ENCODE measurements around the gene JAZF1. TPM values are rescaled to one million over a fixed set of nuclear protein-coding genes. Genes with fewer than 3 reads are reported as not detected.

The JAZF1 gene
- total and polyA plus RNA-seq, 7 donors, result 2.3 to 10.6 (median 5.3) TPM

DNA sequence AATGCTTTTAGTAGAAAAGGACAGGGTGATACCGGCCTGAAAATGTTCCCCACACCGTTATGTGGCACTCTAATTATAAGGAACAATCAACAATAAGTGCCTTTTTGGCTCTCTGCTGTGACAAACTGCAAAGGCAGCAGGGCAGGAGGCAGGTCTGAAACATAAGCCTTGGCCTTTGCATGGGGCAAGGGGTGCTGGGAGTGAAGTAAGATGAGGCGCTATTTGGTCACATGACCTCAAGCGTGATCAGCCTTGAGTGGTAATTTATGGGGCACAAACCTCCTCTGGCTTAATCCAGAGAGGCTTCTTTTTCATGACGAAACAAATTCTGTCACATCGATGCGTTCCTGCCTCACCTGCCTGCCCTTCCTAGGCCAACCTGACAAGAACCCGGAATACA, 237.9 kb downstream of the JAZF1 start:
- Histone ChIP-seq H3K4me1 (peaks cover 29% of the 10 kb centered on the region), H3K27me3 (ENCODE audit: insufficient read depth in 3 of 3, low read length in 2 of 3) (no peaks in the 10 kb centered on the region), H3K9me3 (no peaks in the 10 kb centered on the region), H3K27ac (peak overlapping the region; percentile 26), H3K36me3 (ENCODE audit: insufficient read depth in 1 of 2, low read depth in 1 of 2) (no peaks in the 10 kb centered on the region), H3K4me3 (no peak overlapping the region)
- DNase-seq (no peak), ATAC-seq (peak in 3 of 4 donors; percentile 57 to 82 (median 79))
- TF ChIP-seq, protein P1, sequence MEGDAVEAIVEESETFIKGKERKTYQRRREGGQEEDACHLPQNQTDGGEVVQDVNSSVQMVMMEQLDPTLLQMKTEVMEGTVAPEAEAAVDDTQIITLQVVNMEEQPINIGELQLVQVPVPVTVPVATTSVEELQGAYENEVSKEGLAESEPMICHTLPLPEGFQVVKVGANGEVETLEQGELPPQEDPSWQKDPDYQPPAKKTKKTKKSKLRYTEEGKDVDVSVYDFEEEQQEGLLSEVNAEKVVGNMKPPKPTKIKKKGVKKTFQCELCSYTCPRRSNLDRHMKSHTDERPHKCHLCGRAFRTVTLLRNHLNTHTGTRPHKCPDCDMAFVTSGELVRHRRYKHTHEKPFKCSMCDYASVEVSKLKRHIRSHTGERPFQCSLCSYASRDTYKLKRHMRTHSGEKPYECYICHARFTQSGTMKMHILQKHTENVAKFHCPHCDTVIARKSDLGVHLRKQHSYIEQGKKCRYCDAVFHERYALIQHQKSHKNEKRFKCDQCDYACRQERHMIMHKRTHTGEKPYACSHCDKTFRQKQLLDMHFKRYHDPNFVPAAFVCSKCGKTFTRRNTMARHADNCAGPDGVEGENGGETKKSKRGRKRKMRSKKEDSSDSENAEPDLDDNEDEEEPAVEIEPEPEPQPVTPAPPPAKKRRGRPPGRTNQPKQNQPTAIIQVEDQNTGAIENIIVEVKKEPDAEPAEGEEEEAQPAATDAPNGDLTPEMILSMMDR (IDR thresholded peaks at IDR 0.05), result no peak
- 62 to 88% (median 70%) methylated on average over 8 of the region's 8 CpGs for WGBS, 3 donors
- intact Hi-C loops (cut with DNase I), result no loop called here

DNA sequence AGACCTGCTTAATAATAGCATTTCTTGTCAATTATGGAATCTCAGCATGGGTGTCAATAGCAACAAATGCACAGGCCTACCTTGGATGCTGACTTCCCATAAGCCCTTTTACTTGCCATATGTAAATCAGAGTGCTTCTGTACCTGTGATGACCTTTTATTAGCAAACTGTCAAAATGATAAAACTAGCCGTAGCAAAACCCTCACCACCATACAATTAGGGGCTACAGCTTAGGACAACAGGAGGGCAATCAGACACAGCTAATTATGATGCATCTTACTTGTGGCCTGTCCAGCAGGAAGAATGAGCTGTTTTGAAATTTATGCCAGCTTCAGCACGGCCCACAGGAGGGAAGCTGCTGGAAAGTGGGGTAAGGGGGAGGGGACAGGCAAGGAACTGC, 239.1 kb downstream of the JAZF1 start:
- H3K36me3 ChIP-seq (ENCODE audit: insufficient read depth in 1 of 2, low read depth in 1 of 2), result no peaks in the 10 kb centered on the region
- ATAC-seq (no peak), DNase-seq (no peak)
- no peaks in the 10 kb centered on the region for H3K27me3 ChIP-seq (ENCODE audit: insufficient read depth in 3 of 3, low read length in 2 of 3)
- intact Hi-C loops (cut with DNase I), result no loop called here
- WGBS, 3 donors, result 57 to 93% (median 77%) methylated on average over 2 of the region's 2 CpGs
- H3K9me3 ChIP-seq, result no peaks in the 10 kb centered on the region
- no peak overlapping the region for H3K27ac ChIP-seq
- no peak overlapping the region for H3K4me3 ChIP-seq
- H3K4me1 ChIP-seq, result peaks cover 34% of the 10 kb centered on the region
- TF ChIP-seq, protein P1 (IDR thresholded peaks at IDR 0.05), result no peak

DNA sequence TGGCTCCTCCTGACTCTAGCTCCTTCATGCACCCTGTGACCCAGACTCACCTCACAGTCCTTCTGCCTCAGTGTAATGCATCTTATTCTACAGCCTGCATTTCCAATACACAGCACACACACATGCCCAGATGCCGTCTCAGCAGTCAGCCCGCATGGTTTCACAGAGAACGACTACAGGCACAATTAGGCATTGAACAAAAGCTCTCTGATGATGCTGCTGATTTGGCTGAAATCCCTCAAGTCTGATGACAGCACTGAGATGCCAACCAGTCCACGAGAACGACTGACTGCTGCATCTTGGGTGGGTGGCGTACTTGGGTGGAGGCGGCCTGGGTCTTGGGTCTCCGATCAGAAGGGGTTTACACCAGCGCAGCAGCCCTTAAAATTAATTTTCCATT, 240.3 kb downstream of the JAZF1 start:
- no peaks in the 10 kb centered on the region for H3K27me3 ChIP-seq (ENCODE audit: insufficient read depth in 3 of 3, low read length in 2 of 3)
- intact Hi-C loops (cut with DNase I), result no loop called here
- H3K36me3 ChIP-seq (ENCODE audit: insufficient read depth in 1 of 2, low read depth in 1 of 2), result no peaks in the 10 kb centered on the region
- H3K4me3 ChIP-seq, result no peak overlapping the region
- 81 to 93% (median 82%) methylated on average over 9 of the region's 9 CpGs for WGBS, 3 donors
- DNase-seq, result no peak
- no peak overlapping the region for H3K27ac ChIP-seq
- ATAC-seq, result no peak
- H3K9me3 ChIP-seq, result no peaks in the 10 kb centered on the region
- TF ChIP-seq, protein P1 (IDR thresholded peaks at IDR 0.05), result no peak
- H3K4me1 ChIP-seq, result peaks cover 31% of the 10 kb centered on the region

DNA sequence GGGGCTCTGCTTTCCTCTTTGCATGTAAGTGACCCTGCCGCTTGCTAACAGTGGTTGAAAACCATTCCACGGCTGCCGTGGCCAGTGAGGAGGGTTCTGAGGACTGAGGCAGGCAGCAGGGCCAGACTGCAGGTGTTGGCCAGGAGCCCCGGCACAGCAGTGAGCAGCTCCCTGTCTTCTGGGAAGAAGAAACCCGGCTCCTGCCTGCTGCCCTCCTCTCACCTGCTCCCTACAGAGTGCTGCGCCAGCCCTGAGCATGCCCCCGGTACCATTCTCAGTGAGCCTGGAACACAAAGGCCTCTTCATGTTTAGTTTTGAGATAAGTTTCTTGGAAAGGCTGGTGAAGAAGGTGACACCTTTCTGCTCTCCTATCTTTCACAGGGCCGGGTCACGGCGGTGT, 240.7 kb downstream of the JAZF1 start:
- Histone ChIP-seq H3K36me3 (ENCODE audit: insufficient read depth in 1 of 2, low read depth in 1 of 2) (no peaks in the 10 kb centered on the region), H3K9me3 (no peaks in the 10 kb centered on the region), H3K27me3 (ENCODE audit: insufficient read depth in 3 of 3, low read length in 2 of 3) (no peaks in the 10 kb centered on the region), H3K4me1 (peaks cover 27% of the 10 kb centered on the region), H3K4me3 (no peak overlapping the region), H3K27ac (no peak overlapping the region)
- no peak for DNase-seq
- WGBS, 3 donors, result 84 to 99% (median 85%) methylated on average over 10 of the region's 10 CpGs
- TF ChIP-seq, protein P1 (IDR thresholded peaks at IDR 0.05), result no peak
- intact Hi-C loops (cut with DNase I), result loop anchor here in 1 of 2 donors (5.0 kb wide), 1 partner anchor 77 kb away; no protein-coding TSS in a partner anchor
- ATAC-seq, result no peak

DNA sequence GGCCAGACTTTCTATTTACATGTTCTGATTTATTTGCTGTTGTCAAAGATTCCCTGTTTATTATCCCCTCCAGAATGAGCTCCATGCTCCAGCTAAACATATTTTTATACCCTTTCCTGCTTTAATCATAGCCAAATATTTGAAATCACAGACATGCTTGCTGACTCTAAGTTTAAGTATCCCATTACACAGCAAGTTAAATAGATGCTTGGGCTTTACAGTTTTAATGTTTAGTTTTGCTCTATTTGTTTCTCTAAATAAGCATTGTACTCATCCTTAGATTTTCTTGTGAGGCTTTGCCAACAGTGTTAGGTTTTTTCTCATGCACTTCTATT, 243.9 kb downstream of the JAZF1 start:
- Histone ChIP-seq H3K36me3 (ENCODE audit: insufficient read depth in 1 of 2, low read depth in 1 of 2) (no peaks in the 10 kb centered on the region), H3K27me3 (ENCODE audit: insufficient read depth in 3 of 3, low read length in 2 of 3) (no peaks in the 10 kb centered on the region), H3K4me1 (peaks cover 19% of the 10 kb centered on the region), H3K4me3 (no peak overlapping the region), H3K27ac (no peak overlapping the region), H3K9me3 (no peaks in the 10 kb centered on the region)
- TF ChIP-seq, protein P1 (IDR thresholded peaks at IDR 0.05), result no peak
- no peak for ATAC-seq
- DNase-seq, result no peak
- intact Hi-C loops (cut with DNase I), result loop anchor here in 1 of 2 donors (5.0 kb wide), 1 partner anchor 81 kb away; no protein-coding TSS in a partner anchor

All from psoas muscle (tissue), 8 donors.